Subcutaneous adipose tissue (tissue), 4 donors: ENCODE data around the gene SLC12A7. TPM values are rescaled to one million over a fixed set of nuclear protein-coding genes. Genes with fewer than 3 reads are reported as not detected.

Experiments used
- CTCF ChIP-seq: fragments of 450-650 bp; IDR thresholded peaks from one replicate; pipeline ENCODE4 v1.5.1; 2016; ENCODE audit warnings: low read depth, mild to moderate bottlenecking, control low read depth, antibody characterized with exemption, moderate library complexity
- total RNA-seq, 4 donors: library from RNA; depleted of rRNA; stranded (reverse); fragments of >200 nt; gene quantifications; one replicate each; pipeline ENCODE4 v1.1.0, GENCODE V29; 2016

Gene SLC12A7
- total RNA-seq, 4 donors from 2014 or later, result 12.9 to 34.3 (median 20.7) TPM

- TF ChIP-seq CTCF, result no peak
These were observed 92.6 kb downstream of the SLC12A7 start for GRCh38 chr5:1019001-1019905.

GRCh38 chr5:1018596-1018995, 93.3 kb downstream of the SLC12A7 start:
- no peak for TF ChIP-seq CTCF

GRCh38 chr5:1017691-1018455, 94.0 kb downstream of the SLC12A7 start:
- TF ChIP-seq CTCF, result no peak

GRCh38 chr5:1017056-1017455, 94.8 kb downstream of the SLC12A7 start:
- TF ChIP-seq CTCF, result no peak

GRCh38 chr5:1016476-1016875, 95.4 kb downstream of the SLC12A7 start:
- no peak for TF ChIP-seq CTCF

GRCh38 chr5:1016036-1016435, 95.8 kb downstream of the SLC12A7 start:
- no peak for TF ChIP-seq CTCF

- TF ChIP-seq CTCF, result no peak
These were observed 96.4 kb downstream of the SLC12A7 start for GRCh38 chr5:1015507-1015906.
